Measurements from ENCODE around the gene CRTC2. TPM values are rescaled to one million over a fixed set of nuclear protein-coding genes. Genes with fewer than 3 reads are reported as not detected.
A peak's percentile ranks its signal among the peaks of the same experiment; 100 is the strongest.

CRTC2 gene
- total RNA-seq, 1 experiment from 2014 or later: 45.7 TPM

DNA sequence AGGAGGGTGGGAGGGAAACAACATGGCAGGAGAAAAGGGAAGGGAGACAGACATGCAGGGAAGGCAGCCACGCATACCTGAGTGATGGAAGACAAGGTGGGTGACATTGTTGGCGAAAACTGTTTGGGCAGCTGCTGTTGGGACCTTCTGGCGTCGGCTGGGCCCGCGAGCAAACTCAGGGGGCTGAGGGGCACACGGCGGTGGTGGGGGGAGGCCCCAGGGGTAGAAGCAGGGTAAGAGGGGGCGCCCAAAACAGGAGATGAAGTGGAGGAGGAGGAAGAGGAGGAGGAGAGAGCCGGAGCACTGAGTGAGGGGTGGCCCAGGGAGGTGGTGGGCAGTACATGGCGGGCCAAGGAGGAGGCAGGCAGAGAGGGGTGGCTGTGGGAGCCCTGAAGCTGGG is 7.2 kb downstream of the CRTC2 start:
- Histone ChIP-seq H4K8ac (replicated peaks; ENCODE audit: insufficient read length, low read depth, low read length) (no peak overlapping the region), H2AK5ac (ENCODE audit: insufficient read length, low read length) (no peak overlapping the region), H3K4me1 (ENCODE audit: insufficient read depth, low read length) (no peaks in the 10 kb centered on the region), H3K79me2 (ENCODE audit: insufficient read depth, low read length) (peaks cover 12% of the 10 kb centered on the region), H4K91ac (ENCODE audit: insufficient read length, low read depth, low read length) (no peak overlapping the region), H3K27me3 (ENCODE audit: insufficient read depth, low read length) (no peaks in the 10 kb centered on the region), H4K5ac (ENCODE audit: insufficient read length, low read depth, low read length) (no peak overlapping the region), H3K23ac (ENCODE audit: insufficient read length, low read depth, low read length) (no peak overlapping the region), H2BK120ac (ENCODE audit: low read depth, low read length, poor library complexity, severe bottlenecking) (no peak overlapping the region), H2BK5ac (ENCODE audit: insufficient read length, low read length) (no peak overlapping the region), H3K23me2 (ENCODE audit: insufficient read length, low read depth, low read length, poor library complexity, severe bottlenecking) (no peaks in the 10 kb centered on the region), H3K9ac (ENCODE audit: extremely low read depth, insufficient read length, low read length) (no peak overlapping the region), H4K20me1 (ENCODE audit: control insufficient read depth, insufficient read depth, insufficient read length) (peaks cover 2% of the 10 kb centered on the region), H2BK20ac (ENCODE audit: low read depth, low read length, poor library complexity, severe bottlenecking) (no peak overlapping the region), H3K18ac (ENCODE audit: insufficient read length, low read depth, low read length) (no peak overlapping the region), H3K79me1 (ENCODE audit: insufficient read depth, low read depth, low read length, poor library complexity, severe bottlenecking) (peaks cover 6% of the 10 kb centered on the region), H3K4ac (ENCODE audit: low read depth, low read length) (no peak overlapping the region), H3K14ac (ENCODE audit: insufficient read depth, low read length) (no peak overlapping the region), H2BK15ac (ENCODE audit: low read depth, low read length) (no peak overlapping the region), H3K27ac (ENCODE audit: insufficient read length, low read depth, low read length) (no peak overlapping the region), H3K56ac (ENCODE audit: insufficient read length, low read depth, low read length) (no peak overlapping the region), H3K9me3 (ENCODE audit: control insufficient read depth, low read depth, low read length) (no peaks in the 10 kb centered on the region), H2BK12ac (ENCODE audit: insufficient read length, low read depth, low read length) (no peak overlapping the region), H3K4me2 (ENCODE audit: insufficient read depth, insufficient read length, low read length) (no peak overlapping the region), H3T11ph (ENCODE audit: low read length) (no peak overlapping the region), H2AFZ (ENCODE audit: low read length) (no peak overlapping the region)
- H3K4me1 Mint-ChIP-seq: peaks cover 6 to 7% of the 10 kb centered on the region in 2 experiments; a peak in 3 of 4 replicates
- no peak for DNase-seq
- no peaks in the 10 kb centered on the region for H3K27me3 Mint-ChIP-seq (ENCODE audit: low read depth)
- no CpG with 5 or more reads among the region's 11 CpGs for WGBS (ENCODE audit: extremely low coverage, insufficient read length, low lambda C conversion rate)
- no peak overlapping the region for H3K4me3 Mint-ChIP-seq
- H3K27ac Mint-ChIP-seq: 0 out of 7 replicates have a peak overlapping the region, but pooled peaks of 1 of the 3 experiments have one; percentile 2
- peaks cover 23 to 68% (median 38%) of the 10 kb centered on the region in 3 experiments; a peak in 6 of 7 replicates for H3K36me3 Mint-ChIP-seq (ENCODE audit: insufficient read depth in 1 of 3, low read depth in 3 of 3)
- TF ChIP-seq, protein P1, sequence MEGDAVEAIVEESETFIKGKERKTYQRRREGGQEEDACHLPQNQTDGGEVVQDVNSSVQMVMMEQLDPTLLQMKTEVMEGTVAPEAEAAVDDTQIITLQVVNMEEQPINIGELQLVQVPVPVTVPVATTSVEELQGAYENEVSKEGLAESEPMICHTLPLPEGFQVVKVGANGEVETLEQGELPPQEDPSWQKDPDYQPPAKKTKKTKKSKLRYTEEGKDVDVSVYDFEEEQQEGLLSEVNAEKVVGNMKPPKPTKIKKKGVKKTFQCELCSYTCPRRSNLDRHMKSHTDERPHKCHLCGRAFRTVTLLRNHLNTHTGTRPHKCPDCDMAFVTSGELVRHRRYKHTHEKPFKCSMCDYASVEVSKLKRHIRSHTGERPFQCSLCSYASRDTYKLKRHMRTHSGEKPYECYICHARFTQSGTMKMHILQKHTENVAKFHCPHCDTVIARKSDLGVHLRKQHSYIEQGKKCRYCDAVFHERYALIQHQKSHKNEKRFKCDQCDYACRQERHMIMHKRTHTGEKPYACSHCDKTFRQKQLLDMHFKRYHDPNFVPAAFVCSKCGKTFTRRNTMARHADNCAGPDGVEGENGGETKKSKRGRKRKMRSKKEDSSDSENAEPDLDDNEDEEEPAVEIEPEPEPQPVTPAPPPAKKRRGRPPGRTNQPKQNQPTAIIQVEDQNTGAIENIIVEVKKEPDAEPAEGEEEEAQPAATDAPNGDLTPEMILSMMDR (conservative IDR thresholded peaks at IDR 0.05): no peak
- no peaks in the 10 kb centered on the region for H3K9me3 Mint-ChIP-seq
